Retina (tissue), 1 donor: ENCODE measurements around the gene THY1.

Source experiments
- DNase-seq: peaks from one replicate; pipeline ENCODE4 v3.0.0-alpha.2; 2016

THY1 gene

DNA sequence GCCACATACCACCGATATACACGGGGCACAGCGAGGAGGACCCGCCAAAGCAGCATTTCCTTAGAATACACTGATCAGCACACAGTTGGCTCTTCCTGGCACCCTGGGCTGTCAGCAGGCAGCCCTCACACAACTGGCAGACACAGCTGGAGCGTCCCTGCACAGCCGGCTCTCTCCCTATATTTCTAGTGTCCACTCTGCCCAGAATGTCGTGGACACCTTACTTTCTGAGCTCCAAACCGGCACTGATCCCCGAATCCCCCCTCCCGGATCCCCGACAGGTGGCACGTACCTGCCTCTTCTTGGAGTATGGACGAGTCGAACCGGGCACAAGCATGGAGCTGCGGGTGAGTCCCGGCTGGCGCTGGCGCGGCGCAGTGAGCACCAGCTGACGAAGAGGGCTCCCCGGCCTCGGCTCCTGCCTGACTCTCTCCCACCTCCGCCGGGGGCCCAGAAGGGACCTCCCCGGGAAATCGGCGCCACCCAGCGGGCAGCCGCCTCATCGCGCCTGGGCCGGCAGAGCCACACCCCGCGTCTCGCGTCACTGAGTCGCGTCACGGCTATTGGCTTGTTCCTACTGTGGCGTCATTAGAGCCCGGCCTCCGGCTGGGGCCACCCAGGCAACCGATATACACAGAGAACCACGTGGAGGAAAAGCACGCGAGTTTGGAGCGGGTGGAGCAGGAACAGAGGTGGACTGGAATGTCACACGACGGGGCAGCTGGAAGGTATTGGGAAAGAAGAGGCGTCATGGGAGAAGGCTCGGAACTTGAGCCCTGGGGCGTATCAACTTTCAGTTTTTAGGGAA is 41.6 kb downstream of the THY1 start, which contains the start of gene USP2:
Gene USP2, minus strand, starts transcription at position 510 of the 808 bp plus-strand sequence. CDS start 8,210 bp downstream, outside the sequence.
- peak; percentile 97 for DNase-seq

DNA sequence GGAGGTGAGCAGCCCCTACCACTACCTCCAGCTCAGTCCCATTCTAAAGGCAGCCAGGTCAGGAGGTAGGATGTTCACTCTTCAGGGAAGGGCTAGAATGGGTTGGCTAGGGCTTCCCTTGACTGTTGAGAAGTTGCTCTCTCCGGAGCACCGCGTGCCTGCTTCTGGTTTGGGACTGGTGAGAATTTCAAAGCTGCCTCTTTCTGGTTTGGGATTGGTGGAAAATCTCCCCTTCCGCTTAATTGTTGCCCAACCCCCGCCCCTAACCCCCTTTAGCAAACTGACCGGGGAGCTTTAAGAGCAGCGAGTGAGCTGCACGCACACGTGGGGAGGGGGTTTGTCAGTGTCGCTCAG is 42.2 kb downstream of the THY1 start:
- DNase-seq, result no peak

DNA sequence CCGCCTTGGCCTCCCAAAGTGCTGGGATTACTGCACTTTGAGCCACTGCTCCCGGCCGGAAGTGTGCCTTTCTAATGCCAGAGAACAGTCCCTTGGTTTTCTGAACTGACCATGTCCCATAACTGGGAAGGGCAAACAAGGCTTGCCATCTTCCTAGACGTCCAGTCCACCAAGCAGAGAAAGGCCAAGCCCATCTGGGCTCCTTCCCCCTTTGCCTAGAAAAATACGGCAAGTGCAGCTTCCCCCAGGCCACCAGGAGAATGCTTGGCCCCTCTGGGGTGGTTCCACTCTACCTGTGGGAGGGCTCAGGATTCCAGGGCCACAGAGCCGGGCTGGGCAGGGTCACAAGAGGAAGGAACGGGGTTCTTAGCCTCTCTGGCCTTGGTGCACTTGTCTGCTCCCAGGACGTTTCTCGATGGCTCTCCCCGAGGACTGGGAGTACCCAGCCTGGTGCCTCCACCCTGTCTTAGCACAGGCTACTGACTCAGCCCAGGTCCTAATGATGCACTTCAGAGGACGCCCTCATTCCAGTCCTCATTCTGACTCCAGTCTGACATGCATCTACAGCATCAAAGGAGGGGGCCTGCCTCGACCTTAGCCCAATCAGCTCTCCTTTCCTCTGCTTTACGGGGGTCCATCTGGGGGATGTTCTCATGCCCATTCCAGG is 42.7 kb downstream of the THY1 start:
- no peak for DNase-seq

DNA sequence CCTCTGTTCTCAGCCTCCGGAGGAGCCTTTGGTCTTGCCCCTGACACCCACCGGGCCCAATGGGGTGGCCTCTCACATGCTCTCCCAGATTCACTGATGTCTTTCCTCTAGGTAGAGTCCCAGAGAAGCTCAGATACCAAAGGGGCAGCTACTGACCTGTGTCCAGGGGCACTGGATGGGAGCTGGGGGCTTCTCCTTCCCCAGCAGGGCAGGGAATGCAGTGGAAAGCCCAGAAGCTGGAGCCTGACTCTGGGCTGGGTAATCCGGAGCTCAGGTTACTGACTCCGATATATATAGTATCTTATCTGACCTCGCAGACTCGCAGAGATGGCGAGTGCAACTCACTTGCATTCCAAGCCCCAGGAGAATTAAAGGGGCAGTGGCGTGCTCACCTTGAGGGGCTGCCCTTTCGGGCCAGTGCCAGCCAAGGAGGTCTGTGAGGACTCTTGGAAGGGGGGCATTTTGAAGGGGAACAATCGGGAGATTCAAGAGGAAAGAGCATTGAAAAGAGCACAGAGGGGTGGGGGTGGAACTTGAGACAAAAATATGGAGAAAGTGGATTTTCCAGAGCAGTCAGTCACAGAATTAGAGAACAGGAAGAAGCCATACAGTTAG is 44.0 kb downstream of the THY1 start:
- DNase-seq, result no peak

DNA sequence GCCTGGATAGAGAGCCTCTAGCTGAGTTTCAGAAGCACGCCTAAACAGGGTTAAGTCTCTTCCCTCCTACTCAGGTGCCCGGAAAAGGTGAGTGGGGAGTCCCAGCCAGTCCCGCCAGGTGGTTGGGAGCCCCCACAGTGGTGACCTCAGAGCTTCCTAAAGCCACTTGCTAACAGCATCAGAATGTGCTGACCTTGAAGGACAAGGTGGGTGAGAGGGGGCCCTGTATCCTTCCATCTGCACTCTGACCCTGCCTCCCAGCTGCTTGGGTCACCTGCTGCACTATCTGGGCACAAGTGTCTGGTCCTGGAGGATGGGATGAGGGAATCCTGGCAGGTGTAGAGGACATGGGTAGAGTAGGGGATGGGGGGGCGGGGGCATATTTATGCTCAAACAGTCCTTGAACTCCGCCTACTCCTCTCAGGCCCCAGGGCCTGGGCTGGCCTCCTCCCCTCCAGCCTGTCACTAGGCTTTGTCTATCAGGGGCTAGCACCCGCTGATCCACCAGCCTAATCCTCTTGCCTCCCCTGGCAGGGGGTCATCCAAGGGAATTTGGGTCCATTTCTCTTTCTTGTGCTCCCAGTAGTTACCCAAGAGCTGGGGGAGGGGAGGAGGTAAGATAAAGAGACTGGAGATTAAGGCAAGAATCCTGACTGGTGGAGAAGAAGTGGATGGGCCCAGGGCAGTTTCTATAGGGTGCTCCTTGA is 44.9 kb downstream of the THY1 start:
- no peak for DNase-seq

DNA sequence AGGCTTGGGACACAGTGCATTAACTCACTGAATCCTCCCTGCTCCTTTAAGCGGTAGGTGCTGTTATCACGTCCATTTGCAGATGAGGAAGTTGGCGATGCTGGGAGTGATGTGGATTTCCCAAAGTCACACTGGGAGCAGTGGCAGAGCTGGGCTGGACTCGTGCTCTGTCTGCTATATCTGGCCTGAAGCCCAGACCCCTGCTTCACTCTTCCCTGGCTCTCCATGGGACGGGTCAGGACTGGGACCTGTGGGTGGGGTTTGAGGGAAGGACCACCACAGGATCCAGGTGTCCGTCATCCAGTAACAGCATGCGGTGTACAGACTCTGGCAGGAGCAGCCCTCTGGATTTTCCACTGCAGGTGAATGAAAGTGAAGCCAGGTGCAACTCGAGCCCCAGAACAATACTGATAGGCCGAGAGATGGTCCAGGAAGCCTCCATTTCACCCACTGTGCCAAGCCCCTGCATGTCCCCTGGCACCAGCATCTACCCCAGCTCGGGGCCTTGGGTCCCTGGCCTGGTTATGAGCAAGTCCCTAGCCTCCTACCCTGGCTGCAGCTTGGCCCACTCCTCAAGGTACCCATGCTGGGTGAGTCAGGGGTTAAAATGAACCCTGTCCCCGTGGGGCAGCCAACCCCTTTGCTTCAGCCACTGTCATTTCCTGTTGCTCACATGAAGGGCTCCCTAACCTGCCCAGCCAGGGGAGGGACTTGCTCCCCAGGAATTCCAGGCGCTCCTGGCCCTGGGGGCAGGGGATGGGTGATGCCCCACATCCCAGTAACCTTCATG is 45.7 kb downstream of the THY1 start:
- DNase-seq, result no peak

DNA sequence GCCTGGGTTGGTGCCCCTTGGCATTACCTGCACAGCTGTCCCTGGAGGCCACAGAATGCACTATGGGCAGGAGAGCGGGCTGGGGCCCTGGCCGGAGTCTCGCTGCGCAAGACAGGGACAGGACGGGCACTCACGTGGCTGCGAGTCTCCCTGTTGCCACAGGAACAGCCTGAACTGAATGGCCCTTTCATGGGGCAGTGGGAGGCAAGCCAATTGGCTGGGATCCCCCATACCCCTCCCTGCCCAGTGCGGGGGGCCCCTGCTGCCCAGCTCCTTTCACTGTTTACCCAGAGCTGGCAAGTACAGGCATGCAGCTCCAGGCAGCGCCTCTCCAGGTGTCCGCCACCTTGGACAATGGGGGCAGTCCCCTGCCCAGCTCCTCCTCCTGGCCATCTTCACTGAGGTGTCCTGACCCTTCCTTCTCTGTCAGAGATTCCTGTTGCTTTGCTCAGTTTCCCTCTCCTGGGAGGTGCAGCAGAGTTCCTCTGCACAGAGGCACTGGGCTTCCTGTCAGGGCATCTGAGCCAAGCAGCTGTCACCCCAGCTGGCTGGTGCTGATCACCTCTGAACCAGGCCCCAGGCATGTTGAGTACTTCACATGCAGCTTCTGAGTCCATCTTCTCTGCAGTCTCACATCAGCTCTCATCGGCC is 46.6 kb downstream of the THY1 start:
- DNase-seq, result peak; percentile 64

DNA sequence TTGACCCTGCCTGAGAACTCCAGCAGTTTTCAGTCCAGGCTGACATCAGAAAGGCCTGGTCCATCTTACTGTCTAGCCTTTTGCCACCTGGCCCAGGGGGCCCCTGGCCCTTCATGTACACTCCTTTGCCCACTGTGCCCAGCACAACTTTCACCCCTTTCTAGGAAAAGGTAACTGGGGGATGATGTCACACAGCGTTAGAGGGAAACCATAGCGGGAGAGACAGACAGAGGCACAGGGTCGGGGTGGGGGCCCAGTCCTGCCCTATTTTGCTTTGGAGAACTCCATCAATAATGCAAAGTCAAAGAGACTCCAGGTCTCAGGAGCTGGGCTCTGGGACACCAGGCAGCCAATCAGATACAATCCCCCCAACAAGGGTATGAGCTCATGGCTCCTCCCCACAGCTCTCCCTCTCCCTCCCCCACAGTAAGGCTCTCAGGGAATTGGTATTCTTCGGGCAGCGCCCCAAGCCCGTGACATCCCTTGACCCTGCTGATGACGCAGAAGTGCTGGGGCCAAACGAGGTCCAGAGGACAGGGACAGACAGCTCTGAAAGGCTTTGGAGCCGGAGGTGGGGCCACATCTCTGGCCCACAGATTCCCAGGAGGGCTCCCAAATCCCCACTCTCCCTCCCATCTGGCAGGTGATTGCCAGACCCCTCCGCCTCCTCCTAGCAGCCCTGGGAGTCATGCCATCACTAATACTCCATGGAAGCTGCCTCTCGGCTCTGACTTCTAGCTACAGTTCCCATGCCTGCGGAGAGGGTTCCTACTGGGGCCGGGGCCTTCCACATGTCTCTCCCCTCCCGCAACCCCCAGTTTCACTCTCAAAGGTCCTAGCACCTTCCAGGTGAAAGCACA is 47.4 kb downstream of the THY1 start:
- DNase-seq, result peak; percentile 46

DNA sequence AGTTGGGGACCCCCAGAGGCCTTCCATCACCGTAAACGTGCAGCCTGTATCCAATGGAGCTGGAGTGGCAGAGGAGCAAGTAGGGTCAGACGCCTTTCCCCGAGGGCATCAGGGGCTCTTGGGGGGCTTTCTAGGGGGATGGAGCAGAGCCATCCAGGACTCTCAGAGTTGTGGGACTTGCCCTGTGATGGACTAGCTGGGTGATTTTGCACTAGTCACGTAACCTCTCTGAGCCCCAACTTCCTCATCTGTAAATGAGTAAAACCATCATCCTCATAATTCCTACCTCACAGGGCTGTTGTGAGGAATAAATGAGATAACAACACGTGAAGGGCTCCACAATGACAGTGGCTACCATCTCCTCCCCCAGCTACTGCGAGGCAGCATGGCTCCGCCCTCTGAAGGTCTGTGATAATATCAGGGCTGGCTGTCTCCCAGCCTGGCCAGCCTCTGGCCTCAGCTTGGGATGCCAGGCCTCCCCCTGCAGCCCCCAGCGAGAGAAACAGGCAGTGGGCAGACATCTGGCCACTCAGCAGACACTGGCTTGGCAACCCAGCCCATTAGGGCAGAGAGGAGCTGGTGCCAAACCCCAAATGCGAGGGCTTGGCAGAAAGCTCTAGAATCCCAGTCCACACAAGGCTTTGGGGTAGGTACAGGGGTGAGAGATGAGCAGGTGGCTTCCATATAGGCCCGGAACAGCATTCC is 48.2 kb downstream of the THY1 start:
- no peak for DNase-seq

DNA sequence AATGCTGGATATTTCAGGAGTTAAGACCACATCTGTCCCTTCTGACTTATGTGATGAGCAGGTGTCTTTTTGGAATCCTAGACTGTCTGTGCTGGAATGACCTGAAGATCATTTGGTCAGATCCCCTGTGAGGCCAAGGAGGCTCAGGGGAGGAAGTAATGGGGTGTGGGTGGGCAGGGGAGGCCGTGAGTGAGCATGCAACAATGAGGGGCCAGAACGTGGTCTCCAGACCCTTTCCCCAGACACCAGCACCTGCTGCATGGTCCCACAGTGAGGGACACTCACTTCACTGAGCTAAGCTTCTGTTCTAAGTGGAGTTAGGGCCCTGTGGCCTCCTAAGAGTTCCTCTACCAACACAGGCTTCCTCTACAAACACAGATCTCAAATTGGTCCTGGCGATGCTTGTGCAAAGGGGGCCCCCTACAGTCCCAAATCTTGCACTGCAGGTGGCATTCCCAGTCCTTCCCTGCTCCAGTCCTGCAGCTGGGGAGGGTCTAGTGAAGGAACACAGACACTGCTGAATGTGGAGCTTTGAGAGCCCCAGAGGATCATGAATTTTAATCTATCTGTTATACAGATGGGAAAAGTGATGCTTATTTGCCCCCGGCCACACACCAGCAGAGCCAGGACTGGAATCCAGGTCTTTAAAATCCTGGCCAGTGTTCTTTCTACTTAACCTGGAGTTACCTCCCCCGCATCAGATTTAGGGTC is 48.9 kb downstream of the THY1 start:
- peak; percentile 91 for DNase-seq

DNA sequence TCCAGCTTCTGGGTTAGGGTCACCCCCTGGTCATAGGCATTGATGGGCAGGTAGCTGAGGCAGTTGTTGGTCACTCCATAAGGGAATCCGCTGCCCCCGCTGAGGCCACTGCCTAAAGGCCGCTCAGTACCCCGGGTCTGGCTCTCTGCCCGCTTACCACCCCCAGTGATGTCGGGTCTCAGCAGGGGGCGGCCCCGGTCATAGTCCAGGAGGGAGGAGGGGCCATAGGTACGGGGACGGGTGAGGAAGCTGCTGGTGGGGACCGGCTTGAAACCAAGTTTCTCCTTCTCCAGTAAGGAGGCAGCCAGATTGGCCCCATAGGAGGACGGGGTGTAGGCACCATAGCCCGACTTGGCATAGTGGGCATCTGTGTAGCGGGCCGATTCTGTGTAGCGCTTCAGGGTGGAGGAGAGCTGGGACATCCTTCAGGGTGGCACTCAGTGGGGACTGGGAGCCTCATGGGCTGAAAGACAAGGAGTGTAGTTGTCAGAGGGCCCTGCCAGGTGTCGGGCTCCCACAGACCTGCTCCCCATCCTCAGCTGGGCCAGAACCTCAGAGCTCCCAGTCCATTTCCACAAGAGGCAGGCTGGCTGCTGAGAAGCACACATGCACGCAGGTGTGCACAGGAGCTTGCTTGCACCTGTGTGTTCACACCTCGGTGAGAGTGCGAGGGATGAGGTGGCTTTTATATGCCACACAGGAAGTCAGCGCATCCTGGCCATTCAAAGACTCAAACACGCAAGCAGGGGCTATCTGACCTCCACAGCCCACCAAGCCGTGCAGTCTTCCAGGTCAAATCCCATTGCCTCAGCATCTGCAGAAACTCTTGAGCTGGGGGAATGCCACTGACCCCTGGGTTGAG is 49.7 kb downstream of the THY1 start:
- DNase-seq, result no peak

DNA sequence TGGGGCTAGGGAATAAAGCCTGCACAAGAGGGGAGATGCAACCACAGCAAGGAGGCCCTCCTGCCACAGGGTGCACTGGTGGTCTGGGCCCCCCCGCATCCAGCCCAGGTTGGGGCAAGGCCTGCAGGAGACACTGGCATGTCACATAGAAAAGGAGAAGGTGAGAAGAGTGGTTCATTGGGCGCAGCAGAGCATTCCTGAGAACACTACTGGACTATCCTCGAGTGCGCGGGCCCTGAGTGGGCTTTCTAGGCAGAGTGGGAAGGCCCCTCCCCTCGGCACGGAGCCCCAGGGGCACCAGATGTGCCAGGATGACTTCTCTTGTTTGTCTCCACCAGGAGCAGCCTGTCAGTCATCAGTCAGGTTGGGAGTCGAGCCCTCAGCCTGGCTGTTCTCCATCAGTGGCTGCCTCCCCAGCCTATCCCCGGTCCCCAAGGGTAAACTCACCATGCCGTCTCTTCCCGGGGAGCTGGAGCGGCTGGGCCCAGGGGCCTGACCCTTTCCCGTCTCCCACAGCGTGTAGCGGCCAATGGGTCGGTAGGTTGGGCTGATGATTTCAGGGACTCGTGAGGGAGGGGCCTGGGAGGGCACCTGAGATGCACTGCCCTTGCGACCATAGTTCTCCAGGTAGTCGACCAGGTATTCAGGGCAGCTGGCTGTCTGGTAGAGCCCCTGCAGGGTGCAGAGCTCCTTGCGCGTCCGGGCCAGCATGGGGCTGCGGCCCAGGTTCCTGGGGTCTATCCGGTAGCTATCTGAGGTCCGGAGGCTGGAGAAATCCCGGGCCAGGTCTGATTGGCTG is 50.5 kb downstream of the THY1 start:
- no peak for DNase-seq

DNA sequence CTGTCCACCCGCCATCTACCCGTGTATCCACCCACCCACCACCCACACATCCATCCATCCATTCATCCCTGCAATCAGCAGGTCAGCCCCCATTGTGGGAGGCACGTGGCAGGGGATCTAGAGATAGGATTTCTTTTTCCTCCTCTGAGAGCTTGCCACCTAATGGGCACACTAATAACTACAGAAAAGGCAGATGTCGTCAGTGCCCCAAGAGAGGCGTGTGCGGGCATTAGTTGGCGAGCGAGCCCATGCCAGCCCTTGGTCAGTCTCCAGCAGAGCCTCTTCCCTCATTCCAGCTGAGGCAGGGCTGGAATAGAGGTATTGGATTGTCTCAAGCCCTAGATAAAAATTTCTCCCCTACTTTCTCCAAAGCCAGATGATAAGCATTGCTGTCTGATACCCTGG is 51.2 kb downstream of the THY1 start:
- peak; percentile 56 for DNase-seq

DNA sequence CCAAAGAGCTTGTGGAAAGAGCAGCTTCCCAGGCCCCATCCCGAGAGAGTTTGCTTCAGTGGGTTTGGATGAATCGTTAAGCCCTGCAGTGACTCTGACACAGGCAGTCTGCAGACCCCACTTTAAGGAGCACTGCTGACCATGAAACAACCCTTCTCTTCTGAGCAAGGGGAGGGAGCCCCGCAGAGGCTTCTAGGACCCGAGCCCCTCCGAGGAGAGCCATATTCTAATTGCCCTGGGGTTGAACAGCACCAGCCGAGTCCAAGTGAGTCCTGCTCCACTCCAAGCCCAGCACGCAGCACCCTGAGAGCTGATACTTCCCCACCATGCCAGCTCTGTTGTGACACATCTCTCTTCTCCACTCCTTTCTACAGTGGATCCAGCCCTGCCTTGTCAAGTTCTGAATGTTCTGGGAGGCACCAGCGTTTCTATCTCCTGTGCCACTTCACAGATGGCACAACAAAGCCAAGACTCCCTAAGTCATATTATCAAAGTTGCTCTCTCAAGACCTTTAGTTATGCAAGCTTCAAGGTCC is 51.8 kb downstream of the THY1 start:
- no peak for DNase-seq

DNA sequence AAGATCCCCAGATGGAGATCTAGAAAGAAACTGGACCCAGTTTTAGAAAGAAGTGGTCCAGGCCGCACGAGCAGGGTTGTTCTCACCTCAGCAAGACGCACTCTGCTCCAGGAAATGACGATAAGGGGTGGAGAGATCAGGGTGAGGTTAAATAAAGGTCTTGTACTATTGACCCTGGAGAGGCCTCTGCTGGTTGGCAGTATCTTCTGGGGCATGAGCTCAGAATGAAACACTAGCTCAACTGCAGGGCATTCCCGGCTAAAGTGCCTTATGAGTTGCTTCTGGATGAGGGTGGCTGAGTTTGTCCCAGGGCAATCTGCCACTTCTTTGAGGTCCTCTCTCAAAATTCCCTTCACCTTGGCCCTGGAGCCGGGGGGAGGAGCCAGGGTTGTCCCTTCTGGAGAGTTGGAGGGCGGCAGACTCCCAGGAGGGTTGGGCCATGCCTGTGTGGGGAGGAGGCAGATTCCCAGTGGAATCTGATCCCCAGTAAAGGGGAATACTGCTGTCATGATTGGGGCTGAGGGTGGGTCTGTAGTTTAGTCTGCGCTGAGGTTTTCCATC is 52.4 kb downstream of the THY1 start:
- no peak for DNase-seq

DNA sequence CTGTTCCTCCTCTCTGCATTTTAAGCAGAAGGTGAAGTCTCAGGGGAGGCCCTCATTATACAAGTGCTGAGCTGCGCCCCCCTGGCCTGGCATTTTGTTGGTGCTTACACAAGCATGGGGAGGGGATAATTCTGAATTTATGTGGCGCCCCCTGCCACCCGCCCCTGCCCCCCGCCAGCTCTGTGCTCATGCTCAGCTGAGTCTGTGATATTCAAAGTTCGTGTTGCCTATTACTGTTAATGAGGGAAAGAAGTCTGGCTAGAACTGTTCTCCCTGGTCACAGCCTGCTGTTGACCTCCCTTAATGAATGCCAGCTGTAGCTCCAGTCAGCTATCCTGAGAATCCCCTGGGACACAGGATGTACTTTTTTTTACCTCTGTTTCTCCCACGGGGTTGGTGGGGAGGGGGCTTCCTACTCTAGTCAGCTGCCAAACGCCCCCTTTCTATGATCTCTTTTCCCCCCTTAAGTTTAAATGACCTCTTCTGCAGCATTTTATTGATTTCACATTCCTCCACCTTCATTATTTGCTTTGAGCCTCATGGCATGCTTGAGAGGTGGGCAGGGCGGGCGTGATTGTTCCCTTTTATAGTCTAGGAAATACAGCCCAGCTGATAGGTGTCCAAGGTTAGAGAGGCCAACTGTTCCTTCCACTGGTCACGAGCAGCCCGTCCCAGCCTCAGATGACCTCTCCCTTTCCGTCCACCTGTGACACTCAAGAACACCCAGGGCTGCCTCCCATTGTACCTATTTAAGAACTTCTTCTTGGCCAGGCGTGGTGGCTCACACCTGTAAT is 53.6 kb downstream of the THY1 start:
- DNase-seq, result no peak
